NCI-H1092 (cell line): ENCODE data around the gene ARMC2.
"Not testable (repeated sequence)": the region's sequence is repeated elsewhere in the genome, so short reads cannot be mapped to it uniquely, and the experiment has no call there.

Experiments used
- DNase-seq: peaks from one replicate; lab custom pipeline; 2025; lab: John Stamatoyannopoulos, UW

The ARMC2 gene

GRCh38 chr6:108952776-108953486, 104.7 kb downstream of the ARMC2 start:
- DNase-seq: no peak

- no peak for DNase-seq
Measured at GRCh38 chr6:108953681-108954080, 105.5 kb downstream of the ARMC2 start.

- DNase-seq: no peak
Measured at GRCh38 chr6:108955329-108955949, 107.2 kb downstream of the ARMC2 start.

- no peak for DNase-seq
Measured at GRCh38 chr6:108957221-108957620, 109.0 kb downstream of the ARMC2 start.

GRCh38 chr6:108958900-108959770, 110.9 kb downstream of the ARMC2 start:
- no peak for DNase-seq

GRCh38 chr6:108959972-108960582, 111.9 kb downstream of the ARMC2 start:
- DNase-seq: no peak

GRCh38 chr6:108960601-108961000, 112.4 kb downstream of the ARMC2 start:
- no peak for DNase-seq

- DNase-seq: no peak
Measured at GRCh38 chr6:108961077-108961476, 112.9 kb downstream of the ARMC2 start.

GRCh38 chr6:108961985-108962384, 113.8 kb downstream of the ARMC2 start:
- DNase-seq: no peak

- no peak for DNase-seq
Measured at GRCh38 chr6:108966251-108966650, 118.0 kb downstream of the ARMC2 start.

- DNase-seq: no peak
Measured at GRCh38 chr6:108966855-108967755, 118.9 kb downstream of the ARMC2 start.

- DNase-seq: no peak
Measured at GRCh38 chr6:108968325-108969316, 120.4 kb downstream of the ARMC2 start.

GRCh38 chr6:108969776-108970175, 121.6 kb downstream of the ARMC2 start:
- no peak for DNase-seq

- DNase-seq: no peak
Measured at GRCh38 chr6:108974201-108974600, 126.0 kb downstream of the ARMC2 start.

- not testable (repeated sequence) for DNase-seq
Measured at GRCh38 chr6:108978638-108979037, 130.4 kb downstream of the ARMC2 start.

- no peak for DNase-seq
Measured at GRCh38 chr6:108982154-108983113, 134.2 kb downstream of the ARMC2 start.

GRCh38 chr6:108983151-108983550, 134.9 kb downstream of the ARMC2 start:
- no peak for DNase-seq

- no peak for DNase-seq
Measured at GRCh38 chr6:108985301-108985700, 137.1 kb downstream of the ARMC2 start.

- DNase-seq: no peak
Measured at GRCh38 chr6:108987156-108987555, 138.9 kb downstream of the ARMC2 start.
